IPS-NIHi7 (cell line): ENCODE data around the gene KRT23.
"Not testable (repeated sequence)": the region's sequence is repeated elsewhere in the genome, so short reads cannot be mapped to it uniquely, and the experiment has no call there.

Experiments
- DNase-seq: peaks from one replicate; pipeline ENCODE4 v3.0.0; 2012; ENCODE audit warnings: mixed read lengths; ENCODE audit errors: extremely low spot score

KRT23 gene

GRCh38 chr17:40950176-40950575 is 12.7 kb upstream of the KRT23 start:
- DNase-seq = no peak

- no peak for DNase-seq
These were observed 12.0 kb upstream of the KRT23 start for GRCh38 chr17:40949418-40949817.

GRCh38 chr17:40947929-40948328 is 10.5 kb upstream of the KRT23 start:
- no peak for DNase-seq

- no peak for DNase-seq
These were observed 8.0 kb upstream of the KRT23 start for GRCh38 chr17:40945414-40945813.

- DNase-seq = no peak
These were observed 7.1 kb upstream of the KRT23 start for GRCh38 chr17:40944531-40944930.

- DNase-seq = no peak
These were observed 5.1 kb upstream of the KRT23 start for GRCh38 chr17:40942553-40942952.

GRCh38 chr17:40940266-40940665 is 2.8 kb upstream of the KRT23 start:
- no peak for DNase-seq

- no peak for DNase-seq
These were observed 1.5 kb upstream of the KRT23 start for GRCh38 chr17:40938981-40939380.

- DNase-seq = peak; percentile 35
These were observed 470 bp downstream of the KRT23 start for GRCh38 chr17:40936976-40937375.

GRCh38 chr17:40936437-40936971 is 942 bp downstream of the KRT23 start:
- DNase-seq = no peak

GRCh38 chr17:40935624-40936023 is 1.8 kb downstream of the KRT23 start:
- no peak for DNase-seq

GRCh38 chr17:40932608-40933007 is 4.8 kb downstream of the KRT23 start:
- no peak for DNase-seq

GRCh38 chr17:40931311-40931710 is 6.1 kb downstream of the KRT23 start:
- DNase-seq = no peak

- DNase-seq = peak; percentile 36
These were observed 11.1 kb downstream of the KRT23 start for GRCh38 chr17:40926341-40926740.

GRCh38 chr17:40922239-40922638 is 15.2 kb downstream of the KRT23 start:
- DNase-seq = peak; percentile 33

GRCh38 chr17:40921026-40921425 is 16.4 kb downstream of the KRT23 start:
- no peak for DNase-seq

- not testable (repeated sequence) for DNase-seq
These were observed 20.3 kb downstream of the KRT23 start for GRCh38 chr17:40917116-40917515.

- DNase-seq = no peak
These were observed 21.1 kb downstream of the KRT23 start for GRCh38 chr17:40916366-40916765.

- DNase-seq = no peak
These were observed 21.7 kb downstream of the KRT23 start for GRCh38 chr17:40915721-40916256.

- DNase-seq = no peak
These were observed 22.2 kb downstream of the KRT23 start for GRCh38 chr17:40915199-40915661.

GRCh38 chr17:40914075-40914855 is 23.2 kb downstream of the KRT23 start:
- no peak for DNase-seq

GRCh38 chr17:40912486-40913210 is 24.8 kb downstream of the KRT23 start:
- no peak for DNase-seq

- no peak for DNase-seq
These were observed 27.0 kb downstream of the KRT23 start for GRCh38 chr17:40910441-40910841.
